ENCODE measurements around the gene GRHL3.

GRHL3 gene

GRCh38 chr1:24323281-24323680 is 4.1 kb downstream of the GRHL3 start:
- TF ChIP-seq ZFX (IDR thresholded peaks at IDR 0.05; ENCODE audit: borderline replicate concordance) (no peak), CTCF (IDR thresholded peaks at IDR 0.05) (no peak)
- H3K27ac ChIP-seq: no peak overlapping the region

GRCh38 chr1:24324903-24325302 is 5.7 kb downstream of the GRHL3 start:
- no peak overlapping the region for H3K27ac ChIP-seq
- TF ChIP-seq ZFX (IDR thresholded peaks at IDR 0.05; ENCODE audit: borderline replicate concordance): no peak
- TF ChIP-seq CTCF (IDR thresholded peaks at IDR 0.05): no peak

GRCh38 chr1:24325587-24326449 is 6.7 kb downstream of the GRHL3 start:
- H3K27ac ChIP-seq: no peak overlapping the region
- TF ChIP-seq ZFX (IDR thresholded peaks at IDR 0.05; ENCODE audit: borderline replicate concordance): no peak
- TF ChIP-seq CTCF (IDR thresholded peaks at IDR 0.05): no peak

GRCh38 chr1:24327486-24327885 is 8.3 kb downstream of the GRHL3 start:
- H3K27ac ChIP-seq: no peak overlapping the region
- no peak for TF ChIP-seq ZFX (IDR thresholded peaks at IDR 0.05; ENCODE audit: borderline replicate concordance)
- no peak for TF ChIP-seq CTCF (IDR thresholded peaks at IDR 0.05)

GRCh38 chr1:24327891-24328290 is 8.7 kb downstream of the GRHL3 start:
- no peak for TF ChIP-seq ZFX (IDR thresholded peaks at IDR 0.05; ENCODE audit: borderline replicate concordance)
- no peak for TF ChIP-seq CTCF (IDR thresholded peaks at IDR 0.05)
- H3K27ac ChIP-seq: no peak overlapping the region

GRCh38 chr1:24329331-24329730 is 10.2 kb downstream of the GRHL3 start:
- TF ChIP-seq CTCF (IDR thresholded peaks at IDR 0.05) (no peak), ZFX (IDR thresholded peaks at IDR 0.05; ENCODE audit: borderline replicate concordance) (no peak)
- no peak overlapping the region for H3K27ac ChIP-seq

GRCh38 chr1:24329797-24330543 is 10.8 kb downstream of the GRHL3 start:
- TF ChIP-seq ZFX (IDR thresholded peaks at IDR 0.05; ENCODE audit: borderline replicate concordance): no peak
- TF ChIP-seq CTCF (IDR thresholded peaks at IDR 0.05): no peak
- no peak overlapping the region for H3K27ac ChIP-seq

All from 22Rv1 (cell line).